DOHH2 (cell line): ENCODE measurements around the gene KIF6.

Source experiments
- EZH2phosphoT487 ChIP-seq: fragments of 200-600 bp; sonication (generic); IDR thresholded peaks from 2 replicates; pipeline ENCODE4 v1.6.1; 2017; ENCODE audit warnings: borderline replicate concordance, mild to moderate bottlenecking, antibody characterized with exemption, low read length, moderate library complexity, mixed read lengths
- TF ChIP-seq, protein P1 (sequence below): fragments of 200-600 bp; sonication (generic); IDR thresholded peaks from one replicate; pipeline ENCODE4 v1.5.1; 2014; ENCODE audit warnings: antibody characterized with exemption, mild to moderate bottlenecking, low read depth, low read length; ENCODE audit not compliant: poor library complexity, severe bottlenecking

DNA sequence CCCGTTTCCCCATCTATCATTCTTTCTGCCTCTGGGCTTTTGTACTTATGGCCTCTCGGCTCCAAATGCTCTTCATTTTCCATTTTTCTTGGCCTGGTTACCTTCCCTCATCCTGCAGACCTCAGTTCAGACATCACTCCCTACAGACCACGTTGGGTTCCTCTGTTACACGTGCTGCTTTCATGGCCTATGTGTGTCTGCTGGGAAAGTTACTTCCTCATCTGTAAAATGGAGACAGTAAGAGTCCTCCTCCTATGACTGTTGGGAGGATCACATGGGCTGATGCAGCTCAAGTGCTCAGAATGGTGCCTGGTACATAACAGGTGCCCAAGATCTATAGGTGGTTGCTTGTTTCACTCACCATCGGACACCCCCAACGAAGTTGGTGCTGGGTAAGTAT is 424.5 kb downstream of the KIF6 start:
- TF ChIP-seq, protein P1, sequence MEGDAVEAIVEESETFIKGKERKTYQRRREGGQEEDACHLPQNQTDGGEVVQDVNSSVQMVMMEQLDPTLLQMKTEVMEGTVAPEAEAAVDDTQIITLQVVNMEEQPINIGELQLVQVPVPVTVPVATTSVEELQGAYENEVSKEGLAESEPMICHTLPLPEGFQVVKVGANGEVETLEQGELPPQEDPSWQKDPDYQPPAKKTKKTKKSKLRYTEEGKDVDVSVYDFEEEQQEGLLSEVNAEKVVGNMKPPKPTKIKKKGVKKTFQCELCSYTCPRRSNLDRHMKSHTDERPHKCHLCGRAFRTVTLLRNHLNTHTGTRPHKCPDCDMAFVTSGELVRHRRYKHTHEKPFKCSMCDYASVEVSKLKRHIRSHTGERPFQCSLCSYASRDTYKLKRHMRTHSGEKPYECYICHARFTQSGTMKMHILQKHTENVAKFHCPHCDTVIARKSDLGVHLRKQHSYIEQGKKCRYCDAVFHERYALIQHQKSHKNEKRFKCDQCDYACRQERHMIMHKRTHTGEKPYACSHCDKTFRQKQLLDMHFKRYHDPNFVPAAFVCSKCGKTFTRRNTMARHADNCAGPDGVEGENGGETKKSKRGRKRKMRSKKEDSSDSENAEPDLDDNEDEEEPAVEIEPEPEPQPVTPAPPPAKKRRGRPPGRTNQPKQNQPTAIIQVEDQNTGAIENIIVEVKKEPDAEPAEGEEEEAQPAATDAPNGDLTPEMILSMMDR: no peak
- TF ChIP-seq EZH2phosphoT487: no peak
